Smooth muscle cell (in vitro differentiated cells): Measurements from ENCODE around the gene FBXO46. TPM values are rescaled to one million over a fixed set of nuclear protein-coding genes. Genes with fewer than 3 reads are reported as not detected.

Source experiments
- DNase-seq: peaks from one replicate; lab custom pipeline; 2025; ENCODE audit not compliant: unreplicated experiment; lab: John Stamatoyannopoulos, UW
- H2AFZ ChIP-seq: fragments of 200-600 bp; sonication (generic); 2 replicates; pipeline ENCODE4 v1.6.0; 2016; ENCODE audit warnings: antibody characterized with exemption, low read depth, mild to moderate bottlenecking
- H3F3A ChIP-seq: fragments of 200-600 bp; sonication (generic); 2 replicates; pipeline ENCODE4 v1.6.0; 2017; ENCODE audit warnings: antibody characterized with exemption, low read depth
- H3K27ac ChIP-seq: fragments of 200-600 bp; sonication (generic); 2 replicates; pipeline ENCODE4 v1.5.1; 2016; ENCODE audit warnings: low read depth, mild to moderate bottlenecking
- H3K27me3 ChIP-seq: fragments of 200-600 bp; sonication (generic); 2 replicates; pipeline ENCODE4 v1.6.1; 2016; ENCODE audit warnings: low read depth, mild to moderate bottlenecking
- H3K36me3 ChIP-seq: fragments of 200-600 bp; sonication (generic); 2 replicates; pipeline ENCODE4 v1.5.1; 2016; ENCODE audit warnings: low read depth
- H3K4me1 ChIP-seq: fragments of 200-600 bp; sonication (generic); 2 replicates; pipeline ENCODE4 v1.5.1; 2016; ENCODE audit warnings: low read depth
- H3K4me2 ChIP-seq: fragments of 200-600 bp; sonication (generic); 2 replicates; pipeline ENCODE4 v1.6.0; 2016; ENCODE audit warnings: mild to moderate bottlenecking
- H3K4me3 ChIP-seq: fragments of 200-600 bp; sonication (generic); 2 replicates; pipeline ENCODE4 v1.5.1; 2016; ENCODE audit warnings: mild to moderate bottlenecking
- H3K79me2 ChIP-seq: fragments of 200-600 bp; sonication (generic); 2 replicates; pipeline ENCODE4 v1.6.0; 2016; ENCODE audit warnings: low read depth, mild to moderate bottlenecking
- H3K9ac ChIP-seq: fragments of 200-600 bp; sonication (generic); 2 replicates; pipeline ENCODE4 v1.6.0; 2016; ENCODE audit warnings: low read depth
- H3K9me3 ChIP-seq: fragments of 200-600 bp; sonication (generic); replicated peaks from 2 replicates; pipeline ENCODE4 v1.5.1; 2016; ENCODE audit warnings: low read depth
- H4K20me1 ChIP-seq: fragments of 200-600 bp; sonication (generic); 2 replicates; pipeline ENCODE4 v1.6.0; 2016; ENCODE audit warnings: low read depth
- CTCF ChIP-seq: fragments of 200-600 bp; sonication (generic); IDR thresholded peaks from 2 replicates; pipeline ENCODE4 v1.5.1; 2017; ENCODE audit warnings: borderline replicate concordance, mild to moderate bottlenecking, antibody characterized with exemption; ENCODE audit not compliant: insufficient read depth, poor library complexity, severe bottlenecking
- WGBS: methylation state at CpG from one replicate; pipeline ENCODE4 v1.1.7; 2016; ENCODE audit warnings: low lambda C conversion rate; 5-methylcytosine and 5-hydroxymethylcytosine counted together
- polyA plus RNA-seq: library from polyadenylated mRNA; unstranded; fragments of >200 nt; fragmentation: Nextera tagmentation; extraction: Ambion mirVana; gene quantifications from 2 replicates; pipeline ENCODE4 v1.2.1, GENCODE V29; 2016
- total RNA-seq: library from RNA; depleted of rRNA; stranded (reverse); fragments of >200 nt; gene quantifications from 2 replicates; pipeline ENCODE4 v1.2.3, GENCODE V29; 2014

FBXO46 gene
- total and polyA plus RNA-seq, 2 experiments from 2014 or later: 7.2 to 7.9 TPM

- H3K36me3 ChIP-seq: no peaks in the 10 kb centered on the region
- H3K4me2 ChIP-seq: no peak overlapping the region
- no peak overlapping the region for H3K27ac ChIP-seq
- H3K4me3 ChIP-seq: no peak overlapping the region
- H3K27me3 ChIP-seq: no peaks in the 10 kb centered on the region
- 77% methylated on average over 27 of the region's 27 CpGs for WGBS
- H2AFZ ChIP-seq: no peak overlapping the region
- peaks cover 22% of the 10 kb centered on the region for H3K4me1 ChIP-seq
- no peak overlapping the region for H3K9ac ChIP-seq
- H3K9me3 ChIP-seq: no peaks in the 10 kb centered on the region
- DNase-seq: no peak
- peaks cover 16% of the 10 kb centered on the region for H3K79me2 ChIP-seq
- H4K20me1 ChIP-seq: no peaks in the 10 kb centered on the region
- no peak for TF ChIP-seq CTCF
- no peaks in the 10 kb centered on the region for H3F3A ChIP-seq
Observed at GRCh38 chr19:45763691-45764294, 33.1 kb upstream of the FBXO46 start.

DNA sequence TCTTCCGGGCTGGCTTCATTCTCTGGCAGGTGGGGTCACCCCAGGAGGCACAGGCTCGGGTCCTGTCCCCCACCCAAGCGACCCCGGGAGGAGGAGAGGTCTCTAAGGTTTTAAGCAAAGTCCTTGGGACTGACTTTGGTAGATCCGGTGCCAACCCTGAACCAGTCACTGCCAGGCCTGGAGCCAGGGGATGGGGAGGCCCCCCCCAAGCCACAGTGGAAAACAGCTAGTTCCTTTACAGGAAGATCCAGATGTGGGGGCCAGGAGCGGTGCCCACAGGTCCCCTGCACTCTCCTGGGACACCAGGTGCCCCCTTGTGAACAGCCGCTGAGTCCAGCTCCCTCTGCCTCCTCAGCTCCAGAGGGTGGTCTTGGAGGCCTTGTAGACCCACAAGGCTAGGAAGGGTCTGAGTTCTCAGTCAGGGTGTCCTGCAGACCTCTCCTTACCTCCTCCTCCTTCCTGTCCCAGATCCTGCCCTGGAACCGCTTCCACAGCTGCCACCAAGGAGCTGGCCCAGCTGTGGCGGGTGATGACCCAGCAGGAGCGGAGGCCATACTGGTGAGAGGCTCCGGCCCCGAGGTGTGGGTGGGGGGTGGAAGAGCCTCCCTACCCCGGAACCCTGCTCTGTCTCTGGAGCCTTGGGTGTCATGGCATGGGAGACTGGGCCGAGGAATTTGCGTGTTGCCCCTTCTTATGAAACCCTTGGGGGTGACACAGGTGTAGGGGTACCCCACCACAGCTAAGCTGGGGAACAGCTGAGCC, 32.4 kb upstream of the FBXO46 start:
- Histone ChIP-seq H3K27me3 (no peaks in the 10 kb centered on the region), H4K20me1 (no peaks in the 10 kb centered on the region), H3K36me3 (no peaks in the 10 kb centered on the region), H2AFZ (no peak overlapping the region), H3K9ac (no peak overlapping the region), H3K27ac (no peak overlapping the region), H3K4me2 (no peak overlapping the region), H3K4me1 (peaks cover 22% of the 10 kb centered on the region), H3K4me3 (no peak overlapping the region), H3F3A (no peaks in the 10 kb centered on the region), H3K79me2 (peaks cover 16% of the 10 kb centered on the region), H3K9me3 (no peaks in the 10 kb centered on the region)
- no peak for TF ChIP-seq CTCF
- DNase-seq: no peak
- 92% methylated on average over 15 of the region's 15 CpGs for WGBS

GRCh38 chr19:45761714-45762113, 31.0 kb upstream of the FBXO46 start:
- no peaks in the 10 kb centered on the region for H3K36me3 ChIP-seq
- H3K4me3 ChIP-seq: no peak overlapping the region
- WGBS: 81% methylated on average over 17 of the region's 17 CpGs
- no peak overlapping the region for H3K4me2 ChIP-seq
- no peak for TF ChIP-seq CTCF
- no peak overlapping the region for H2AFZ ChIP-seq
- no peak overlapping the region for H3K9ac ChIP-seq
- H3K9me3 ChIP-seq: no peaks in the 10 kb centered on the region
- H3K27ac ChIP-seq: no peak overlapping the region
- H3K79me2 ChIP-seq: peaks cover 10% of the 10 kb centered on the region
- no peaks in the 10 kb centered on the region for H4K20me1 ChIP-seq
- H3K4me1 ChIP-seq: peaks cover 17% of the 10 kb centered on the region
- DNase-seq: no peak
- no peaks in the 10 kb centered on the region for H3K27me3 ChIP-seq
- no peaks in the 10 kb centered on the region for H3F3A ChIP-seq
